ACHN (cell line): ENCODE measurements around the gene APP.
"Not testable (repeated sequence)": the region's sequence is repeated elsewhere in the genome, so short reads cannot be mapped to it uniquely, and the experiment has no call there.

Experiments used
- DNase-seq: peaks from one replicate; pipeline ENCODE4 v3.0.0-alpha.2; 2015
- in situ Hi-C: cut with HindIII; loops from 2 replicates; pipeline ENCODE4 v1.10.0; 2017; ENCODE audit warnings: low sequenced_read_pairs, low pct_ligation_motif_present, low pct_unique_long_range_greater_than_20kb

Gene APP

GRCh38 chr21:26082549-26082948 lies 88.0 kb downstream of the APP start:
- in situ Hi-C loops, result no loop called here
- DNase-seq, result no peak

GRCh38 chr21:26081175-26081760 lies 89.3 kb downstream of the APP start:
- DNase-seq, in situ Hi-C loops: not testable (repeated sequence)

- in situ Hi-C loops, result no loop called here
- DNase-seq, result no peak
Measured at GRCh38 chr21:26080211-26080610, 90.4 kb downstream of the APP start.

GRCh38 chr21:26079366-26079765 lies 91.2 kb downstream of the APP start:
- no peak for DNase-seq

GRCh38 chr21:26077521-26077920 lies 93.0 kb downstream of the APP start:
- DNase-seq, result no peak
- in situ Hi-C loops, result no loop called here

More at GRCh38 chr21:26079366-26079765, 91.2 kb downstream of the APP start:
- in situ Hi-C loops, result no loop called here

GRCh38 chr21:26072666-26073615 lies 97.6 kb downstream of the APP start:
- in situ Hi-C loops, result no loop called here
- DNase-seq, result peak; percentile 62

- peak; percentile 53 for DNase-seq
Measured at GRCh38 chr21:26070822-26071425, 99.6 kb downstream of the APP start.

GRCh38 chr21:26070121-26070520 lies 100.4 kb downstream of the APP start:
- in situ Hi-C loops, result no loop called here
- DNase-seq, result no peak

More at GRCh38 chr21:26070822-26071425, 99.6 kb downstream of the APP start:
- in situ Hi-C loops, result no loop called here

- in situ Hi-C loops, result no loop called here
- no peak for DNase-seq
Measured at GRCh38 chr21:26068776-26069175, 101.8 kb downstream of the APP start.

- in situ Hi-C loops, result no loop called here
- DNase-seq, result no peak
Measured at GRCh38 chr21:26067836-26068594, 102.6 kb downstream of the APP start.

GRCh38 chr21:26064506-26064905 lies 106.1 kb downstream of the APP start:
- in situ Hi-C loops, result no loop called here

GRCh38 chr21:26061437-26061836 lies 109.1 kb downstream of the APP start:
- in situ Hi-C loops, result no loop called here
- no peak for DNase-seq

More at GRCh38 chr21:26064506-26064905, 106.1 kb downstream of the APP start:
- no peak for DNase-seq

GRCh38 chr21:26060335-26061115 lies 110.0 kb downstream of the APP start:
- in situ Hi-C loops, result no loop called here
- no peak for DNase-seq

- in situ Hi-C loops, result no loop called here
Measured at GRCh38 chr21:26057477-26058170, 112.9 kb downstream of the APP start.

GRCh38 chr21:26055841-26056264 lies 114.7 kb downstream of the APP start:
- in situ Hi-C loops, result no loop called here
- DNase-seq, result no peak

More at GRCh38 chr21:26057477-26058170, 112.9 kb downstream of the APP start:
- no peak for DNase-seq

GRCh38 chr21:26055010-26055409 lies 115.6 kb downstream of the APP start:
- DNase-seq, result no peak
- in situ Hi-C loops, result no loop called here

- DNase-seq, result no peak
- in situ Hi-C loops, result no loop called here
Measured at GRCh38 chr21:26052057-26052456, 118.5 kb downstream of the APP start.
